Measurements from ENCODE around the gene AGBL4.

AGBL4 gene

GRCh38 chr1:48683839-48684238, 1339.9 kb downstream of the AGBL4 start:
- H3K4me3 Mint-ChIP-seq: no peak overlapping the region

GRCh38 chr1:48681476-48682305, 1342.1 kb downstream of the AGBL4 start:
- Mint-ChIP-seq H3K4me1 (peaks cover 29% of the 10 kb centered on the region), H3K4me3 (no peak overlapping the region), H3K9me3 (no peaks in the 10 kb centered on the region), H3K27ac (no peak overlapping the region), H3K36me3 (ENCODE audit: low read depth) (no peaks in the 10 kb centered on the region), H3K27me3 (ENCODE audit: low read depth) (peaks cover 10% of the 10 kb centered on the region)
- TF ChIP-seq CTCF (IDR thresholded peaks at IDR 0.05; ENCODE audit: unreplicated experiment in 3 of 3): no peak

More at GRCh38 chr1:48683839-48684238, 1339.9 kb downstream of the AGBL4 start:
- Mint-ChIP-seq H3K9me3 (no peaks in the 10 kb centered on the region), H3K36me3 (ENCODE audit: low read depth) (no peaks in the 10 kb centered on the region), H3K4me1 (peaks cover 29% of the 10 kb centered on the region), H3K27me3 (ENCODE audit: low read depth) (peaks cover 5% of the 10 kb centered on the region), H3K27ac (no peak overlapping the region)
- TF ChIP-seq CTCF (IDR thresholded peaks at IDR 0.05; ENCODE audit: unreplicated experiment in 3 of 3): no peak

GRCh38 chr1:48680411-48681035, 1343.2 kb downstream of the AGBL4 start:
- no peaks in the 10 kb centered on the region for H3K36me3 Mint-ChIP-seq (ENCODE audit: low read depth)
- H3K4me1 Mint-ChIP-seq: peaks cover 23% of the 10 kb centered on the region
- H3K4me3 Mint-ChIP-seq: no peak overlapping the region
- peak overlapping the region in 1 of 3 experiments; percentile 31 for H3K27ac Mint-ChIP-seq
- TF ChIP-seq CTCF (IDR thresholded peaks at IDR 0.05; ENCODE audit: unreplicated experiment in 3 of 3): no peak
- peaks cover 10% of the 10 kb centered on the region for H3K27me3 Mint-ChIP-seq (ENCODE audit: low read depth)
- H3K9me3 Mint-ChIP-seq: no peaks in the 10 kb centered on the region

- Mint-ChIP-seq H3K27me3 (ENCODE audit: low read depth) (peaks cover 14% of the 10 kb centered on the region), H3K4me3 (no peak overlapping the region), H3K27ac (peak overlapping the region in 1 of 3 experiments; percentile 31), H3K9me3 (no peaks in the 10 kb centered on the region), H3K36me3 (ENCODE audit: low read depth) (no peaks in the 10 kb centered on the region), H3K4me1 (peaks cover 23% of the 10 kb centered on the region)
- no peak for TF ChIP-seq CTCF (IDR thresholded peaks at IDR 0.05; ENCODE audit: unreplicated experiment in 3 of 3)
Measured at GRCh38 chr1:48679859-48680258, 1343.9 kb downstream of the AGBL4 start.

GRCh38 chr1:48678710-48679505, 1344.8 kb downstream of the AGBL4 start:
- no peak overlapping the region for H3K27ac Mint-ChIP-seq
- no peaks in the 10 kb centered on the region for H3K9me3 Mint-ChIP-seq
- H3K27me3 Mint-ChIP-seq (ENCODE audit: low read depth): peaks cover 21% of the 10 kb centered on the region
- no peaks in the 10 kb centered on the region for H3K36me3 Mint-ChIP-seq (ENCODE audit: low read depth)
- H3K4me1 Mint-ChIP-seq: peaks cover 23% of the 10 kb centered on the region
- no peak for TF ChIP-seq CTCF (IDR thresholded peaks at IDR 0.05; ENCODE audit: unreplicated experiment in 3 of 3)
- H3K4me3 Mint-ChIP-seq: no peak overlapping the region

All from nephron (organoid).